Right lobe of liver (tissue), 6 donors: ENCODE results near the gene CTXN1. TPM values are rescaled to one million over a fixed set of nuclear protein-coding genes. Genes with fewer than 3 reads are reported as not detected.

ENCODE experiments used
- ATAC-seq, 4 donors: fragments of 200-7000 bp; cut with Tn5 transposase; one replicate each; pipeline ENCODE4 v1.9.1; 2020; ENCODE audit warnings: mild to moderate bottlenecking in 4 of 4, moderate library complexity in 4 of 4
- DNase-seq, 3 donors: peaks; one replicate each; pipeline ENCODE4 v3.0.0-alpha.2; 2020
- H3K27ac ChIP-seq, 3 donors: fragments of 200-600 bp; one replicate each; pipeline ENCODE4 v1.8.0; 2022
- H3K27me3 ChIP-seq, 2 donors: fragments of 200-600 bp; one replicate each; pipeline ENCODE4 v1.8.0; 2022
- H3K36me3 ChIP-seq, 4 donors: fragments of 200-600 bp; sonication (generic) in 1 of 4; one replicate each; pipeline versions ENCODE4 v1.5.1 to v1.8.0; 2017 to 2022; ENCODE audit warnings: control low read depth in 1 of 4
- H3K4me1 ChIP-seq, 4 donors: fragments of 200-600 bp; sonication (generic) in 1 of 4; one replicate each; pipeline versions ENCODE4 v1.5.1 to v1.8.0; 2017 to 2022; ENCODE audit warnings: control low read depth in 1 of 4
- H3K4me3 ChIP-seq, 3 donors: fragments of 200-600 bp; one replicate each; pipeline ENCODE4 v1.8.0; 2022
- H3K9me3 ChIP-seq, 4 donors: fragments of 200-600 bp; sonication (generic) in 1 of 4; one replicate each; pipeline versions ENCODE4 v1.5.1 to v1.8.0; 2017 to 2022; ENCODE audit warnings: control low read depth in 1 of 4
- CTCF ChIP-seq, 4 donors: fragments of 200-600 bp in 3 of 4; fragments of 450-650 bp in 1 of 4; IDR thresholded peaks; one replicate each; pipeline versions ENCODE4 v1.5.1 to v1.8.0; 2016 to 2022; ENCODE audit warnings: antibody characterized with exemption in 4 of 4, mild to moderate bottlenecking in 2 of 4
- POLR2A ChIP-seq: fragments of 450-650 bp; IDR thresholded peaks from one replicate; pipeline ENCODE4 v1.6.1; 2017; ENCODE audit warnings: antibody characterized with exemption, mild to moderate bottlenecking
- WGBS: methylation state at CpG from one replicate; pipeline ENCODE4 v1.1.6; 2018; ENCODE audit warnings: low coverage, low lambda C conversion rate; ENCODE audit not compliant: insufficient coverage; ENCODE audit errors: missing lambda C conversion rate; 5-methylcytosine and 5-hydroxymethylcytosine counted together
- intact Hi-C, 2 donors: fragments of 100-400 bp; cut with DNase I; formaldehyde crosslinking; loops; one replicate each; pipeline versions ENCODE4 v1.11.2 to v1.14.1; 2022
- long read RNA-seq: library from polyadenylated mRNA; unstranded; transcript quantifications from one replicate; pipeline ENCODE4 v2.0.0, GENCODE V29; 2019
- total RNA-seq, 6 experiments: library from RNA; depleted of rRNA in 2 of 6; stranded (reverse); fragments of >200 nt in 2 of 6; fragmentation: NEBNext Ultra II Directional in 3 of 6; extraction: Animal tissue kit (Norgen Biotek cat#: 25700) in 3 of 6; gene quantifications; one replicate each; pipeline versions ENCODE4 v1.1.0 to v1.2.4, GENCODE V29; 2016 to 2023
- donor health status: DM: no; HTN: yes; CAD: no.
- donor health status: DM: no; HTN: no; CAD: no.
- donor health status: DM: no; HTN: no; CAD: no.
- donor health status: DM: no; HTN: yes; CAD: no.
- donor health status: DM: no; HTN: yes; CAD: no.

The CTXN1 gene
- total RNA-seq, result under 1 TPM in 2 of 6 experiments, not detected in 4; 0.18 to 0.49 TPM
- long read RNA-seq, result 0 reads

- H3K4me1 ChIP-seq, result peaks cover 0 to 13% (median 6%) of the 10 kb centered on the region in 4 donors
- H3K27ac ChIP-seq, result no peak within 1 kb of the TSS
- no peaks in the 10 kb centered on the region for H3K9me3 ChIP-seq
- intact Hi-C loops, result no loop called here
- no peak for TF ChIP-seq POLR2A
- TF ChIP-seq CTCF (IDR thresholded peaks at IDR 0.05), result no peak
- no peaks in the 10 kb centered on the region for H3K27me3 ChIP-seq
- peak within 1 kb of the TSS in 1 of 3 donors; percentile 33 for H3K4me3 ChIP-seq
- peaks cover 0 to 18% (median 4%) of the 10 kb centered on the region in 4 donors for H3K36me3 ChIP-seq
- peak; percentile 37 to 65 (median 49) for ATAC-seq
- 62% methylated on average over 12 of the region's 65 CpGs for WGBS
- peak; percentile 73 to 76 (median 73) for DNase-seq
These were observed at the start of gene CTXN1 for GRCh38 chr19:7926021-7926726. Gene CTXN1 (minus strand): TSS chr19:7926135. CDS start chr19:7925538, 597 bp downstream.

- Histone ChIP-seq H3K27ac (no peak overlapping the region), H3K27me3 (no peaks in the 10 kb centered on the region), H3K9me3 (no peaks in the 10 kb centered on the region), H3K4me1 (peaks cover 0 to 31% (median 10%) of the 10 kb centered on the region in 4 donors), H3K36me3 (peaks cover 0 to 11% (median under 1%) of the 10 kb centered on the region in 4 donors), H3K4me3 (no peak overlapping the region)
- WGBS, result 20% methylated on average over 1 of the region's 7 CpGs
- peak in 1 of 3 donors; percentile 24 for DNase-seq
- no peak for ATAC-seq
- TF ChIP-seq POLR2A, result no peak
- TF ChIP-seq CTCF (IDR thresholded peaks at IDR 0.05), result no peak
- intact Hi-C loops, result no loop called here
These were observed 49.1 kb upstream of the CTXN1 start for GRCh38 chr19:7975037-7975436.

- Histone ChIP-seq H3K36me3 (peaks cover 0 to 8% (median 0%) of the 10 kb centered on the region in 4 donors), H3K9me3 (no peaks in the 10 kb centered on the region), H3K4me3 (no peak overlapping the region), H3K27me3 (no peaks in the 10 kb centered on the region), H3K27ac (no peak overlapping the region), H3K4me1 (peaks cover 0 to 20% (median 4%) of the 10 kb centered on the region in 4 donors)
- WGBS, result 100% methylated on average over 2 of the region's 12 CpGs
- no peak for TF ChIP-seq CTCF (IDR thresholded peaks at IDR 0.05)
- TF ChIP-seq POLR2A, result no peak
- DNase-seq (peak in 1 of 3 donors; percentile 14), ATAC-seq (no peak)
- intact Hi-C loops, result no loop called here
These were observed 47.9 kb upstream of the CTXN1 start for GRCh38 chr19:7973883-7974282.

- DNase-seq (peak in 2 of 3 donors; percentile 57 to 74), ATAC-seq (peak; percentile 62 to 84 (median 78))
- Histone ChIP-seq H3K4me3 (no peak overlapping the region), H3K36me3 (peaks cover 0 to 17% (median 0%) of the 10 kb centered on the region in 4 donors), H3K27me3 (no peaks in the 10 kb centered on the region), H3K27ac (no peak overlapping the region), H3K9me3 (no peaks in the 10 kb centered on the region), H3K4me1 (peaks cover 0 to 14% (median 3%) of the 10 kb centered on the region in 4 donors)
- intact Hi-C loops, result no loop called here
- WGBS, result 26% methylated on average over 12 of the region's 35 CpGs
- peak in 1 of 4 donors; percentile 4 for TF ChIP-seq CTCF (IDR thresholded peaks at IDR 0.05)
- no peak for TF ChIP-seq POLR2A
These were observed 45.9 kb upstream of the CTXN1 start for GRCh38 chr19:7971553-7972520.
